ENCODE data around the gene IWS1. TPM values are rescaled to one million over a fixed set of nuclear protein-coding genes. Genes with fewer than 3 reads are reported as not detected.
"Not testable (repeated sequence)": the region's sequence is repeated elsewhere in the genome, so short reads cannot be mapped to it uniquely, and the experiment has no call there.

IWS1 gene
- total RNA-seq, 1 experiment from 2014 or later, result 46.6 TPM

DNA sequence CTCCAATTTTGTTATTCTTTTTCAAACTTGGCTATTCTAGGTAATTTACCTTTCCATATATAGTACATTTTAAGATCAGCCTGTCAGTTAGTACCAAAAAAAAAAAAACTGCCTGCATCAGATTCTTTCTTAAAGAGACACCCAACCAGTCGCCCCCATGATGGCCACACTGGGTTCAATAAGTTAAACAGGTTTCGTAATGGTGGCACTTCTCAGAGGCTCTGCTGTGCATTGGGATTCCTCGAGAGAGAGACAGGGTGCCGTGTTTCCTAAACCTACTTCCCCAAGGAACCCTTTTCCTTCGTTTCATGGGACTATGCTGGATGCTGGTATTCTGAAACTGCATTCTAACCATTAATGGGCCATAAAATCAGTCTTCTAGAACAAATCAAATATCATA is 46.6 kb upstream of the IWS1 start:
- BruUV-seq (replicated peaks), result no TSS peak
- Histone ChIP-seq H3K4me1 (ENCODE audit: control insufficient read depth in 1 of 2, insufficient read depth in 2 of 2, low read length in 2 of 2) (peaks cover 0 to 9% of the 10 kb centered on the region in 2 experiments; a peak in 2 of 4 replicates), H4K20me1 (ENCODE audit: insufficient read depth) (no peaks in the 10 kb centered on the region), H3K9me3 (ENCODE audit: control insufficient read depth in 1 of 2, insufficient read depth in 1 of 2, low read depth in 1 of 2, low read length in 2 of 2) (no peaks in the 10 kb centered on the region), H3K9ac (ENCODE audit: low read length) (no peak overlapping the region), H3K4me2 (ENCODE audit: low read length) (no peak overlapping the region), H3K79me2 (ENCODE audit: insufficient read depth, low read length) (no peaks in the 10 kb centered on the region), H3K9me2 (ENCODE audit: insufficient read depth) (no peaks in the 10 kb centered on the region), H3K27ac (ENCODE audit: low read depth, low read length) (no peak overlapping the region), H2AFZ (ENCODE audit: low read depth, low read length, poor library complexity, severe bottlenecking) (no peak overlapping the region), H3K27me3 (ENCODE audit: insufficient read depth, low read length) (no peaks in the 10 kb centered on the region), H3K4me3 (replicated peaks in 1 of 2; ENCODE audit: low read depth in 1 of 2, low read length in 2 of 2) (no peak overlapping the region), H3K36me3 (ENCODE audit: control insufficient read depth in 1 of 2, insufficient read depth in 2 of 2, low read length in 2 of 2) (no peaks in the 10 kb centered on the region)
- ChIA-PET POLR2A (no interaction called here), RAD21 (ENCODE audit: low non-redundant PET in 1 of 2, low total read pairs in 2 of 2, uncharacterized antibody in 2 of 2, unreplicated experiment in 2 of 2) (no interaction called here), CTCF (no interaction called here)
- DNase-seq (ENCODE audit: low read depth, low spot score) (no peak), ATAC-seq (no peak)
- intact Hi-C loops (cut with micrococcal nuclease), result no loop called here
- TF ChIP-seq CEBPB (IDR thresholded peaks at IDR 0.05; ENCODE audit: low read depth) (no peak), YY1 (IDR thresholded peaks at IDR 0.05; ENCODE audit: extremely low read depth, insufficient replicate concordance, low read depth, low read length) (no peak), EZH2 (IDR thresholded peaks at IDR 0.05) (no peak), EGR1 (IDR thresholded peaks at IDR 0.05; ENCODE audit: low read depth) (no peak), TCF7L2 (IDR thresholded peaks at IDR 0.05; ENCODE audit: borderline replicate concordance, extremely low read depth, insufficient read depth, insufficient read length) (no peak), JUND (IDR thresholded peaks at IDR 0.05) (no peak), EZH2phosphoT487 (IDR thresholded peaks at IDR 0.05; ENCODE audit: borderline replicate concordance) (no peak), POLR2A (IDR thresholded peaks at IDR 0.05; ENCODE audit: borderline replicate concordance, extremely low read depth, insufficient read depth, insufficient read length) (no peak)
- TF ChIP-seq, protein P1, sequence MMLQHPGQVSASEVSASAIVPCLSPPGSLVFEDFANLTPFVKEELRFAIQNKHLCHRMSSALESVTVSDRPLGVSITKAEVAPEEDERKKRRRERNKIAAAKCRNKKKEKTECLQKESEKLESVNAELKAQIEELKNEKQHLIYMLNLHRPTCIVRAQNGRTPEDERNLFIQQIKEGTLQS (IDR thresholded peaks at IDR 0.05), result no peak
- TF ChIP-seq, protein P2, sequence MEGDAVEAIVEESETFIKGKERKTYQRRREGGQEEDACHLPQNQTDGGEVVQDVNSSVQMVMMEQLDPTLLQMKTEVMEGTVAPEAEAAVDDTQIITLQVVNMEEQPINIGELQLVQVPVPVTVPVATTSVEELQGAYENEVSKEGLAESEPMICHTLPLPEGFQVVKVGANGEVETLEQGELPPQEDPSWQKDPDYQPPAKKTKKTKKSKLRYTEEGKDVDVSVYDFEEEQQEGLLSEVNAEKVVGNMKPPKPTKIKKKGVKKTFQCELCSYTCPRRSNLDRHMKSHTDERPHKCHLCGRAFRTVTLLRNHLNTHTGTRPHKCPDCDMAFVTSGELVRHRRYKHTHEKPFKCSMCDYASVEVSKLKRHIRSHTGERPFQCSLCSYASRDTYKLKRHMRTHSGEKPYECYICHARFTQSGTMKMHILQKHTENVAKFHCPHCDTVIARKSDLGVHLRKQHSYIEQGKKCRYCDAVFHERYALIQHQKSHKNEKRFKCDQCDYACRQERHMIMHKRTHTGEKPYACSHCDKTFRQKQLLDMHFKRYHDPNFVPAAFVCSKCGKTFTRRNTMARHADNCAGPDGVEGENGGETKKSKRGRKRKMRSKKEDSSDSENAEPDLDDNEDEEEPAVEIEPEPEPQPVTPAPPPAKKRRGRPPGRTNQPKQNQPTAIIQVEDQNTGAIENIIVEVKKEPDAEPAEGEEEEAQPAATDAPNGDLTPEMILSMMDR (IDR thresholded peaks at IDR 0.05 in 2 of 3, conservative IDR thresholded peaks at IDR 0.05 in 1 of 3; ENCODE audit: borderline replicate concordance in 1 of 3, insufficient read depth in 1 of 3, low read depth in 2 of 3, low read length in 2 of 3), result no peak
- TF ChIP-seq, protein P3, sequence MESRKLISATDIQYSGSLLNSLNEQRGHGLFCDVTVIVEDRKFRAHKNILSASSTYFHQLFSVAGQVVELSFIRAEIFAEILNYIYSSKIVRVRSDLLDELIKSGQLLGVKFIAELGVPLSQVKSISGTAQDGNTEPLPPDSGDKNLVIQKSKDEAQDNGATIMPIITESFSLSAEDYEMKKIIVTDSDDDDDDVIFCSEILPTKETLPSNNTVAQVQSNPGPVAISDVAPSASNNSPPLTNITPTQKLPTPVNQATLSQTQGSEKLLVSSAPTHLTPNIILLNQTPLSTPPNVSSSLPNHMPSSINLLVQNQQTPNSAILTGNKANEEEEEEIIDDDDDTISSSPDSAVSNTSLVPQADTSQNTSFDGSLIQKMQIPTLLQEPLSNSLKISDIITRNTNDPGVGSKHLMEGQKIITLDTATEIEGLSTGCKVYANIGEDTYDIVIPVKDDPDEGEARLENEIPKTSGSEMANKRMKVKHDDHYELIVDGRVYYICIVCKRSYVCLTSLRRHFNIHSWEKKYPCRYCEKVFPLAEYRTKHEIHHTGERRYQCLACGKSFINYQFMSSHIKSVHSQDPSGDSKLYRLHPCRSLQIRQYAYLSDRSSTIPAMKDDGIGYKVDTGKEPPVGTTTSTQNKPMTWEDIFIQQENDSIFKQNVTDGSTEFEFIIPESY (IDR thresholded peaks at IDR 0.05; ENCODE audit: extremely low read depth, insufficient replicate concordance, low read length), result no peak

DNA sequence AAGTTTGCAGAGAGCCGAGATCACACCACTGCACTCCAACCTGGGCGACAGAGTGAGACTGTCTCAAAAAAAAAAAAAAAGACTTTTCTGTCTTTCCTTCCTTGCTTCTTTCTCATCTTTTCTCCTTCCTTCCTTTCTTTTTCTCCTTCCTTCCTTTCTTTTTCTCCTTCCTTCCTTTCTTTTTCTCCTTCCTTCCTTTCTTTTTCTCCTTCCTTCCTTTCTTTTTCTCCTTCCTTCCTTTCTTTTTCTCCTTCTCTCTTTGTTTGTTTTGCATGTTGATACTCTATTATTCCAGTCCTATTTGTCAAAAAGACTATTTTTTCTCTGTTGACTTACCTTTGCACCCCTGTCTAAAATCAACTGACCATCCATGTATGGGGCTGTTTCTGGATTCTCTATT is 46.1 kb upstream of the IWS1 start:
- H3K9me2 ChIP-seq (ENCODE audit: insufficient read depth); DNase-seq (ENCODE audit: low read depth, low spot score); CTCF ChIA-PET; H3K4me2 ChIP-seq (ENCODE audit: low read length); H4K20me1 ChIP-seq (ENCODE audit: insufficient read depth); BruUV-seq (replicated peaks); H3K4me1 ChIP-seq (ENCODE audit: control insufficient read depth in 1 of 2, insufficient read depth in 2 of 2, low read length in 2 of 2); H3K4me3 ChIP-seq (replicated peaks in 1 of 2; ENCODE audit: low read depth in 1 of 2, low read length in 2 of 2); POLR2A ChIA-PET; H3K79me2 ChIP-seq (ENCODE audit: insufficient read depth, low read length); H3K36me3 ChIP-seq (ENCODE audit: control insufficient read depth in 1 of 2, insufficient read depth in 2 of 2, low read length in 2 of 2); ATAC-seq; intact Hi-C loops (cut with micrococcal nuclease); H3K9me3 ChIP-seq (ENCODE audit: control insufficient read depth in 1 of 2, insufficient read depth in 1 of 2, low read depth in 1 of 2, low read length in 2 of 2); H3K27ac ChIP-seq (ENCODE audit: low read depth, low read length); H3K9ac ChIP-seq (ENCODE audit: low read length); H3K27me3 ChIP-seq (ENCODE audit: insufficient read depth, low read length); RAD21 ChIA-PET (ENCODE audit: low non-redundant PET in 1 of 2, low total read pairs in 2 of 2, uncharacterized antibody in 2 of 2, unreplicated experiment in 2 of 2); H2AFZ ChIP-seq (ENCODE audit: low read depth, low read length, poor library complexity, severe bottlenecking): not testable (repeated sequence)

Data from HCT116 (cell line).